Dedifferentiated amniotic fluid mesenchymal stem cell (primary cell): ENCODE data around the gene TCP11L1.
A peak's percentile ranks its signal among the peaks of the same experiment; 100 is the strongest.

Source experiments
- DNase-seq: peaks from one replicate; pipeline ENCODE4 v3.0.0-alpha.2; 2016; ENCODE audit errors: extremely low spot score

The TCP11L1 gene

GRCh38 chr11:33039274-33040032, at the start of gene TCP11L1:
Gene TCP11L1 (plus strand): TSS chr11:33039572. CDS start chr11:33043774, 4,202 bp downstream.
- DNase-seq = peak; percentile 65

- no peak for DNase-seq
Observed at GRCh38 chr11:32990481-32990880, 48.9 kb upstream of the TCP11L1 start.

GRCh38 chr11:32991427-32991826, 47.9 kb upstream of the TCP11L1 start:
- DNase-seq = no peak

- no peak for DNase-seq
Observed at GRCh38 chr11:32991898-32992297, 47.5 kb upstream of the TCP11L1 start.

- peak; percentile 80 for DNase-seq
Observed at GRCh38 chr11:33000181-33000580, 39.2 kb upstream of the TCP11L1 start.

GRCh38 chr11:33001281-33001680, 38.1 kb upstream of the TCP11L1 start:
- DNase-seq = no peak

DNA sequence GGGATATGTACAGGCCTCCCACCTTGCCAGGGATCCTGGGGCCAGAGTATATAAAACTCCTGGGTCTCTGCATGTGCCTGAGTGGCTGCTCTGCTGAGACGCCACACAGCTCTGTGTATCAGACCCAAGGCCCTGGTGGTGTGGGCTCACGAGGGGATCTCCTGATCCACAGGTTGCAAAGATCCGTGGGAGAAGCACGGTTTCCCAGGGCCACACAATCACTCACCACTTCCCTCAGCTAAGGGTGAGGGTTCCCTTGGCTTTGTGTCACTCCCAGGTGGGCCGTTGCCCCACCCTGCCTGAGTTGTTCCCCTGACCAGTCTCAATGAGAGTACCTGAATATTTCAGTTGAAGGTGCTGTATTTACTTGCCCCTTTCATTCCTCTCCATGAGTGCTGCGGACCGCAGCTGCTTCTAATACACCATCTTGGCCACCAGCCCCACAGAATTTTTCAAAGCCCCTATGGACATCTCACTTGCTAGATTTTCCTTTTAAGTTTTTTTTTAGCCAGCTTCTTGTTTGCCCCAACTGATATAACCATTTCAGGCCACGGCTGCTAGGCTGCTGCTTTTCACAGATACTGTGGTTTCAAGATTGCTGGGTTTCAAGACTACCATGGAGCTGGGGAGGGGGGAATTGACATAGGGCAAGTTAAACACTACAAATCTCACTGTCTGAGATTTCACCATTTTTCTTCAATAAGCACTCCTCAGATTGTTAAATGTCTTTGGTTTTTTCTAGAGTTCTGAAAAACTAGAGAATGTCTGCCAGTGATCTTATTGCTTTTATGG, 37.4 kb upstream of the TCP11L1 start:
- no peak for DNase-seq

- DNase-seq = no peak
Observed at GRCh38 chr11:33005175-33005574, 34.2 kb upstream of the TCP11L1 start.

DNA sequence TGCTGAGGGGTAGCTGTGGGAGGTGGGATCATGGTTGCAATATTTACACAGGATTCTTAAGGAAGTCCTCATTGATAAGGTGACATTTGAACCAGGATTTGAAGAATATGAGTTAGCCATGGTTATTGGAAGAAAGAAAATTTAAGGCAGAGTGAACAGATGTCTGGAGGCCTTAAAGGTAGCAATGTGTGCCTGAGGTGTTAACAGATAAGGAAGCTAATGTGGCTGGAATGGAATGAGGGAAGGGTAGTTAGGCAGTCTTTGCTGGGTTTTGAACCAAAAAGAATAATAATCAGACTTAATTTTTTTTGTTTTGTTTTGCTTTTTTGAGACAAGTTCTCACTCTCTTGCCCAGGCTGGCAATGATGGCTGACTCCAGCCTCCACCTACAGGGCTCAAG, 33.4 kb upstream of the TCP11L1 start:
- DNase-seq = no peak

DNA sequence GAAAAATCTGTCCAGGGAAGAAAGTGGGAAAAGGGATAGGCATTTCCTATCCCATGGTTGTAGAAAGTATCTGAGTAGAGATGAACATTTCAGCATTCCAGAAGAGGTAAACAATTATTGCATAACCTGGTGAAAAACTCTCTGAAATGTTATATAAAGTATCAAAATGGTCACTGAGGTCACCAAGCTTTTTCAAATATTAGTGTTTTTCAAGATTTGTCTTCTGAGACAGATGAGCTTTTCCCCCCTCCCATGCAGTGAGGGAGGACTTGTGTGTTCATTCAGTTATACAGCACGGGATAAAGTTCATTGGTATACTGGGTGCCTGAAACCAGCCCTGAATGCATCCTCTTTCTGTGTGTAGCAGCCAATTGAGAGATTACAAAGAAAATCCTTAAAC, 25.6 kb upstream of the TCP11L1 start:
- DNase-seq = no peak

- DNase-seq = peak; percentile 91
Observed at GRCh38 chr11:33015621-33016551, 23.5 kb upstream of the TCP11L1 start, which contains the start of gene DEPDC7. Gene DEPDC7 (plus strand): TSS chr11:33015878. CDS start chr11:33015956, 78 bp downstream.

DNA sequence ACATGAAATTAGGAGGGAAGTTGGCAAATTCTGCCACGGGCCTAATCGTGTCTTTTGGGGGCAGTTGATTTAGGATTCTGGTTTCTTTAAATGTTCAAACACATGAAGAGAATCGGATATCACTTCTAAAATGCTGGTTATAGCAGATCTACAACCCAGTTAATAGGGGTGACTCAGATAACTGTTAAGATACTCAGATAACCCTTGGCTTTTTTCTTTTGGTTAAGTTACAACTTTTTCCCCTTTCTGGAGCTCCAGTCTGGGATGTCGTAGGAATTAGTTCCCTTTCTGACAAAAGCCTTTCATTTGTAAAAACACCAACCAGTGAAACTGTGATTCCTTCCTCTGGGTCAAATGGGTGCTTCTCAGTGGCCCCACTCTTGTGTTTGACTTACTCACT, 22.7 kb upstream of the TCP11L1 start:
- no peak for DNase-seq

GRCh38 chr11:33017478-33017877, 21.9 kb upstream of the TCP11L1 start:
- DNase-seq = no peak

DNA sequence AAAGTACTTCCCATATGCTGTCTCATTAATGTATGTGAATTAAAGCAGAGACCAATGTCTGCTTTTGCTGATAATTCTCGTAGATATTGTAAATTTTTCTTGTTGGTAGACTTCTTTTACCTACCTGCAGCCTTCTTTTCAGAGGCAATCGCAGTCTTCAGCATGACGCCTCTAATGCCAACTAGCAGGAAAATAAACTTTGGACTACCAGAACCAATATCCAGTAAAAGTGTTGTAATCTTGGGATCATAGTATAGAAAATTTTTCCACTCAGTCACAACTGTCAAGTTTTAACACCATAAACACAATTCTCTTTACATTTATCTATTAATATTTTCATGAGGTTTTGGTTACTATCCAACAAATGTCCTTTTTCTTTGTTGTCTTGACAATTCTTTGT, 21.4 kb upstream of the TCP11L1 start:
- DNase-seq = no peak

DNA sequence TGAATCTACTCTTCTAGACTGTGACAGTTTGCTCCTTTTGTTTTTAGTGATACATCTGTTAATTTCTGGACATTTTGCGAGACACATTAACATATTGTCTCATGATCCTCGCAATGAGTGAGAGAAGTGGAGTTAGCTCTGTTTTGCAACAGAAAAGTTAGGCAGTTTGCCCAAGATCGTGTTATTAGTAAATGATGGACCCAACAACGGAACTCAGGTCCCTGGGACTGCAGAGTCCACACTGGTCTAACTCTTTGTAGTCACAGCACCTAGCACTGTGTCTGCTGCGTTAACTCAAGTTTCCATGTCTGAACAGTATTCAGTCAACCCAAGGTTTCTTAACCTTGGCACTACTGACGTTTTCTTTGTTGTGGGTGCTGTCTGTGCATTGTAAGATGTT, 20.5 kb upstream of the TCP11L1 start:
- DNase-seq = no peak

GRCh38 chr11:33021501-33021900, 17.9 kb upstream of the TCP11L1 start:
- no peak for DNase-seq

DNA sequence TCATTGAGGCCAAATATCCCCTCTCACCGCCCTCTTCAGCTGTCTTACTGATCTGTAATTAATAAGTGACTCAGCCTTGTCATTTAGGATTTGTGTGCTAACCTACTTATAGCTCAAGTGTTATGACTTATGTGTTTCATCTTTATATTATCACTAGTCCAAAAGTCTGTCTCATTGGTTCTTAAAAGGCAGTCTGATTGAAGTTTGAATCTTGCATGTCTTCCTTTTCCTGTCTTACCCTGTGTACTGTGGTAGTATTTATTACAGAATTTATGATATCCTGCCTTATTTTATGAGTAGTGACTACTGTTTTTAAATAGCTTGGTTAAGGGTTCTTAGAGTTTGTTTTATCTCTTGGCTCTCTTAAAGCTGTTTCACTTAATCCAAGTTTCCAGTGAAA, 17.4 kb upstream of the TCP11L1 start:
- DNase-seq = no peak

DNA sequence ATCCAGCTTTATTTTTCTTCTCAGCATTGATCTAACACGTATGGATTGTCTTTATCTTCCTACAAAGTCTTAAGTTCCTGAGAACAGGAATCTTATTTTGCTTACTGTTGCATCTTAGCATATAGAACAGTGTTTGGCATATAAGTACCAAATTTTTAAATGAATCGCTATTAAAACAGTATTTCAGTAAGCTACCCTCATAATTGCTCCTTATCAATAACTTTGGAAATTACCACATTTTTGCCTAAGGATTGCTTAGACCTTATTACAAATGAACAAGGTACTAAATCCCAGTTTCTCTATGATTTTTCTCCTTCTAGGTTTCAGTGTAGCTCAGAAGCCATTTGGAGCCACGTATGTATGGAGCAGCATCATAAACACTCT, 14.0 kb upstream of the TCP11L1 start:
- DNase-seq = no peak

GRCh38 chr11:33027233-33027632, 12.1 kb upstream of the TCP11L1 start:
- DNase-seq = no peak

DNA sequence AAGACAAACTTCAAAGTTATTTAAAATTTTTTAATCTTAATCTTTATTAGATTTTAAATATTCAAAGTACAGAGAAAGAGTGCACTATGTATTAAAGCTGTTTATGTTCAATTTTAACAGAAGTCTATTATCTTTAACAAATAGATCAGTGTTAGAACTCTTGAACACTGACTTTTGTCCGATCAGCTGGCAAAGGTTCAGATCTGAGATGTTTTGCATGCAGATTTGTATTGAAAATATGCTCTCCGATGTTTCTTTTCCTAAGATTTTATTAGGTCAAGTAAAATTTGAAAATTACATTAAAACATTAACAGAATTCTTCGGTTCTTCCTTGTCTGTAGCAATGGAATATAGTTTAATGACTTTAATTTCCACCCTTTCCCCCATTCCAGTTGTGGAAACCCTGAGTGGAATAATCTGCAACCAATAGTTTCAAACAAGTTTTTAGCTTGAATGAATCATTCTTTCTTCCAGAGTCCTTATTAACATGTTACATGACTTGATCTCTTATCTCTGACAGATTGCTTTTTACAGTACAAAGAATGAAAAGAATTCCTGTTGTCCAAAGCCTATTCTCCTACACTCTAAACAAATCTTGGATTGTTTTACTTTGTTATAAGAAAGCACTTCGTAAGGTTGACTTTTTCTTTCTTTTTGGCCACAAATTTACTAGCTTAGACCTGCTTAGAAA, 11.4 kb upstream of the TCP11L1 start:
- no peak for DNase-seq

GRCh38 chr11:33028537-33028914, 10.8 kb upstream of the TCP11L1 start:
- DNase-seq = no peak
